Natural killer cell (primary cell): ENCODE data around the gene MPZL2. TPM values are rescaled to one million over a fixed set of nuclear protein-coding genes. Genes with fewer than 3 reads are reported as not detected.
A peak's percentile ranks its signal among the peaks of the same experiment; 100 is the strongest.
"Not testable (repeated sequence)": the region's sequence is repeated elsewhere in the genome, so short reads cannot be mapped to it uniquely, and the experiment has no call there.

ENCODE experiments used
- ATAC-seq, 3 donors: fragments of 150-1000 bp in 2 of 3; fragments of 200-7000 bp in 1 of 3; cut with Tn5 transposase; 1 replicate in 1 of 3; 2 replicates in 2 of 3; pipeline ENCODE4 v1.10.0; 2021; ENCODE audit warnings: mild to moderate bottlenecking in 2 of 3, moderate library complexity in 2 of 3
- DNase-seq, 2 donors: peaks; one replicate each; pipeline versions ENCODE4 v3.0.0 to v3.0.0-alpha.2; 2013 to 2021; ENCODE audit warnings: mixed read lengths in 1 of 2
- H3K27ac ChIP-seq: one replicate; pipeline ENCODE4 v1.5.1; 2013; ENCODE audit warnings: mild to moderate bottlenecking, low read length
- H3K27me3 ChIP-seq: one replicate; pipeline ENCODE4 v1.6.1; 2013; ENCODE audit warnings: low read length; ENCODE audit not compliant: control insufficient read depth, insufficient read depth
- H3K36me3 ChIP-seq: one replicate; pipeline ENCODE4 v1.6.1; 2013; ENCODE audit warnings: low read length; ENCODE audit not compliant: control insufficient read depth, insufficient read depth
- H3K4me1 ChIP-seq: one replicate; pipeline ENCODE4 v1.6.1; 2013; ENCODE audit warnings: low read length; ENCODE audit not compliant: control insufficient read depth, insufficient read depth
- H3K4me3 ChIP-seq: one replicate; pipeline ENCODE4 v1.5.1; 2013; ENCODE audit warnings: low read length
- H3K9me3 ChIP-seq: one replicate; pipeline ENCODE4 v1.6.1; 2013; ENCODE audit warnings: low read length; ENCODE audit not compliant: control insufficient read depth, insufficient read depth
- H3K27ac Mint-ChIP-seq, 2 donors: one replicate each; pipeline ENCODE4 v1.8.0; 2022; ENCODE audit warnings: mild to moderate bottlenecking in 2 of 2, mixed read lengths in 2 of 2, moderate library complexity in 1 of 2
- H3K27me3 Mint-ChIP-seq, 2 donors: one replicate each; pipeline ENCODE4 v1.8.0; 2022; ENCODE audit warnings: low read depth in 2 of 2, mixed read lengths in 2 of 2
- H3K36me3 Mint-ChIP-seq: one replicate; pipeline ENCODE4 v1.8.0; 2022; ENCODE audit warnings: mixed read lengths
- H3K4me1 Mint-ChIP-seq, 2 donors: one replicate each; pipeline ENCODE4 v1.8.0; 2022; ENCODE audit warnings: mixed read lengths in 2 of 2
- H3K4me3 Mint-ChIP-seq: one replicate; pipeline ENCODE4 v1.8.0; 2022; ENCODE audit warnings: mild to moderate bottlenecking, moderate library complexity, mixed read lengths
- H3K9me3 Mint-ChIP-seq, 2 donors: one replicate each; pipeline ENCODE4 v1.8.0; 2022; ENCODE audit warnings: mixed read lengths in 2 of 2
- CTCF ChIP-seq: fragments of 200-600 bp; IDR thresholded peaks from one replicate; pipeline ENCODE4 v1.8.0; 2022; ENCODE audit warnings: antibody characterized with exemption
- WGBS: methylation state at CpG from one replicate; pipeline ENCODE4 v1.1.7; 2013; ENCODE audit warnings: missing lambda C conversion rate; ENCODE audit not compliant: insufficient coverage; 5-methylcytosine and 5-hydroxymethylcytosine counted together
- intact Hi-C: fragments of 100-400 bp; cut with micrococcal nuclease; formaldehyde crosslinking; loops from one replicate; pipeline ENCODE4 v1.14.2; 2022
- total RNA-seq, 4 donors: library from RNA; stranded (reverse); fragments of 120-200 nt in 1 of 4; gene quantifications; one replicate each; pipeline versions ENCODE4 v1.2.3 to v1.2.4, GENCODE V29; 2013 to 2022

Gene MPZL2
- total RNA-seq, 3 donors from 2014 or later (not counting 1 experiment from before 2014, with no cell fraction given) = 0.49 to 0.58 TPM; not detected in 1

- Mint-ChIP-seq H3K27ac (peak overlapping the region; percentile 15 to 88), H3K36me3 (no peaks in the 10 kb centered on the region), H3K27me3 (no peaks in the 10 kb centered on the region), H3K9me3 (no peaks in the 10 kb centered on the region), H3K4me1 (peaks cover 62 to 85% of the 10 kb centered on the region in 2 donors), H3K4me3 (no peak overlapping the region)
- no peak overlapping the region for H3K27ac ChIP-seq
- H3K4me3 ChIP-seq = no peak overlapping the region
- peaks cover 56% of the 10 kb centered on the region for H3K36me3 ChIP-seq
- ATAC-seq = no peak
- intact Hi-C loops = no loop called here
- no peak for TF ChIP-seq CTCF
- 80% methylated on average over 3 of the region's 4 CpGs for WGBS
- H3K4me1 ChIP-seq = peaks cover 57% of the 10 kb centered on the region
- no peaks in the 10 kb centered on the region for H3K9me3 ChIP-seq
- peak in 1 of 2 donors; percentile 55 for DNase-seq
- no peaks in the 10 kb centered on the region for H3K27me3 ChIP-seq
These were observed 47.4 kb upstream of the MPZL2 start for GRCh38 chr11:118311518-118311917.

GRCh38 chr11:118310781-118311485 is 46.8 kb upstream of the MPZL2 start:
- WGBS = 83% methylated on average over 1 of the region's 3 CpGs
- Histone ChIP-seq H3K9me3 (no peaks in the 10 kb centered on the region), H3K4me1 (peaks cover 57% of the 10 kb centered on the region), H3K36me3 (peaks cover 56% of the 10 kb centered on the region), H3K4me3 (no peak overlapping the region), H3K27ac (no peak overlapping the region), H3K27me3 (no peaks in the 10 kb centered on the region)
- no peaks in the 10 kb centered on the region for H3K27me3 Mint-ChIP-seq
- ATAC-seq (no peak), DNase-seq (no peak)
- intact Hi-C loops = no loop called here
- H3K4me3 Mint-ChIP-seq = no peak overlapping the region
- H3K27ac Mint-ChIP-seq = peak overlapping the region; percentile 15 to 88
- no peaks in the 10 kb centered on the region for H3K36me3 Mint-ChIP-seq
- TF ChIP-seq CTCF = no peak
- H3K9me3 Mint-ChIP-seq = no peaks in the 10 kb centered on the region
- peaks cover 60 to 84% of the 10 kb centered on the region in 2 donors for H3K4me1 Mint-ChIP-seq

- WGBS = 98% methylated on average over 3 of the region's 3 CpGs
- intact Hi-C loops = no loop called here
- Histone ChIP-seq H3K4me3 (no peak overlapping the region), H3K9me3 (no peaks in the 10 kb centered on the region), H3K36me3 (peaks cover 56% of the 10 kb centered on the region), H3K27me3 (no peaks in the 10 kb centered on the region), H3K4me1 (peaks cover 55% of the 10 kb centered on the region), H3K27ac (no peak overlapping the region)
- ATAC-seq = no peak
- Mint-ChIP-seq H3K36me3 (no peaks in the 10 kb centered on the region), H3K4me3 (no peak overlapping the region), H3K4me1 (peaks cover 60 to 83% of the 10 kb centered on the region in 2 donors), H3K27ac (peak overlapping the region in 1 of 2 donors; percentile 88), H3K27me3 (no peaks in the 10 kb centered on the region), H3K9me3 (no peaks in the 10 kb centered on the region)
- no peak for DNase-seq
- no peak for TF ChIP-seq CTCF
These were observed 46.2 kb upstream of the MPZL2 start for GRCh38 chr11:118310271-118310670.

GRCh38 chr11:118308995-118309528 is 45.0 kb upstream of the MPZL2 start:
- ATAC-seq, intact Hi-C loops, H3K27me3 Mint-ChIP-seq, H3K4me3 ChIP-seq, DNase-seq, H3K9me3 Mint-ChIP-seq, H3K9me3 ChIP-seq, H3K36me3 Mint-ChIP-seq, H3K27me3 ChIP-seq, H3K27ac ChIP-seq, H3K4me3 Mint-ChIP-seq: not testable (repeated sequence)
- peaks cover 52% of the 10 kb centered on the region for H3K36me3 ChIP-seq
- 92% methylated on average over 3 of the region's 5 CpGs for WGBS
- H3K4me1 ChIP-seq = peaks cover 56% of the 10 kb centered on the region
- H3K27ac Mint-ChIP-seq = peak overlapping the region in 1 of 2 donors; percentile 25
- H3K4me1 Mint-ChIP-seq = peaks cover 63 to 83% of the 10 kb centered on the region in 2 donors
